Stimulated activated CD4-positive, alpha-beta T cell treated with anti-CD3 and anti-CD28 coated beads, TNF-alpha, amount 100 ng/mL, for 1 hour (primary cell): ENCODE results near the gene GSTA5.
"Not testable (repeated sequence)": the region's sequence is repeated elsewhere in the genome, so short reads cannot be mapped to it uniquely, and the experiment has no call there.

ENCODE experiments used
- DNase-seq, 3 donors: peaks; one replicate each; pipeline ENCODE4 v3.0.0-alpha.2; 2020; ENCODE audit warnings: low read depth in 3 of 3, low spot score in 1 of 3

The GSTA5 gene

DNA sequence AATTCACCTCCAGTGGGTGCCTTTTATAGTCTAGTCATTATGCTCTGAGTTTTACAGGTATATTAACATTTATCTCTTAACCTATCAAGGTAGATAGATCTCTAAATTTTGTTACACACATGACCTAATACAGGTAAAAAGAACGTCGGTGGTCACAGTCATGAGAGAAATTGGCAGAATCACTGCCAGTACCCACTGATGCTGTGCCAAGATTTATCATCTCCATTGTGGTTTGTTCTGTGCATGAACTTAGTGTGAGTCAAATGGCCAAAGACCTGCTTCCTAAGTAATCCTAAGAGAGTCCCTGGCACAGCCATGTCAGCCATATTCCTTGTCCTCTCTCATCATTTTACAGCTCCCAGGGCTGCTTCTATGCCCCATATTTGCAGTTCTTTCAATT, 46.2 kb downstream of the GSTA5 start:
- DNase-seq = not testable (repeated sequence)

DNA sequence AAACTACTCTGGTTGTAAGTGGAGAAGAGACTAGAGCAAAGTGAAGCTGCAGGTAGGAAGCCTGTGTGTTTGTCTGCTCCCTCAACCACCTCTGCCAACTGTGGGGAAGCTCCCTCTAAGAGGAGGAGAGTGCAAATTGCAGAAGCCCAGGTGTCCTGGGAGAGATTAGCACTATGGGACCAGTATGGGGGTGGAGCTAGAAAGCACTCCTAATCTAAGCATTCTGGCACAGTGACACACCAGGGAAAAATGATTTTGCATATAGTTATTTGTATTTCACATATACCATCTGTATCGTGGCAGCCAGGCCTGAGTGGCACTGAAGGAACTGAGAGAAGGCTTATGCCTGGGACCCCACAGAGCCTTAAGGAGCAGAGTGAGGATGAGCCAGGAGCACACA, 49.8 kb downstream of the GSTA5 start:
- no peak for DNase-seq

DNA sequence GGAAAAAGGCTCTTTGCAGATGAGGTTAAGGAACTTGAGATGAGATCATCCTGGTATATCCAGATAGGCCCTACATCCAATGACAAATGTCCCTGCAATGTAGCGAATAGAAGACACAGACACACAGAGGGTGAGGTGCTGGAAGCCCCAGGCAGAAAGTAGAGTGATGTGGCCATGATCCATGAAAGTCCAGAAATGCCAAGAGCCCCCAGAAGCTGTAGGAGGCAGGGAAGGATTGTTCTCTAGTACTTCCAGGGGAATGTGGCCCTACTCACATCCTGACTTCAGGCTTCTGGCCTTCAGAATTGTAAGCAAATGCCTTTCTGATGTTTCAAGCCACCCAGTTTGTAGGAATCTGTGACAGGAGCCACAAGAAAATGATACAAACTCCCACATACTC, 51.0 kb downstream of the GSTA5 start:
- not testable (repeated sequence) for DNase-seq

DNA sequence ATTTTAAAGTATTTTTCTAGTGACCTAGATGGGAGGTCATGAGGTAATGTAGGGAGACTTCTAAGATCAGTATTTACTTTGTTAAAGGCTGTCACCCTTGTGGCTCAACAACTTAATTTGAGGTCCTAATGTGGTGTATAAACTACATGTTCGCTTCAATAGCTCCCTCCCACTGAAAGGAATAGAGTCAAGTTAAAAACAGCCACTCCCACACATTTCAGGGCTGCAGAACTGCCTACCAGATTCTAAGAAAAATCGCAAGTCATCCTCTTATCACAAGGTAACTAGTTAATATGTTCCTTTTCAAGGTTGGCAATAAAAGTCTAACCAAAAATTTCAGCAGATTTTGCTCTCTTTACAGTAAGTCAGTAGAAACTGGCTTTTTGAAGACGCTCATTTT, 52.1 kb downstream of the GSTA5 start:
- no peak for DNase-seq

DNA sequence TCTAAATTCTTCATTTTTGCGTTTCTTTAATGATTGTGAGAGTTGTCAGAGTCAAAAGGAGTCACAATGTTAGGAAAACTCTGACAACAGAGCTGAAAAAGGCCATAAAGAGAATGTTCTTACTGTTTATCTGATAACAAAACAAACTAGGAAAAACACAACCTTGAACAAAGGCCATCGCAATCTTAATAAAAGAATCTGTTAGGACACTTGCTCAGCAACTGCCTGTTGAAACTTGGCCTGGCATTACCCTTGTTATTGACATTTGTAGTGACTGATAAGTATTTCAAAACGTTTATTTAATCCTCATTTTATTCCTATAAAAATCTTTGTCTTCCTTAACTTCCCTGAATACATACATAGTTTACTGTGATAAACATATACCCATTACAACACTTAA, 52.7 kb downstream of the GSTA5 start:
- DNase-seq = no peak

DNA sequence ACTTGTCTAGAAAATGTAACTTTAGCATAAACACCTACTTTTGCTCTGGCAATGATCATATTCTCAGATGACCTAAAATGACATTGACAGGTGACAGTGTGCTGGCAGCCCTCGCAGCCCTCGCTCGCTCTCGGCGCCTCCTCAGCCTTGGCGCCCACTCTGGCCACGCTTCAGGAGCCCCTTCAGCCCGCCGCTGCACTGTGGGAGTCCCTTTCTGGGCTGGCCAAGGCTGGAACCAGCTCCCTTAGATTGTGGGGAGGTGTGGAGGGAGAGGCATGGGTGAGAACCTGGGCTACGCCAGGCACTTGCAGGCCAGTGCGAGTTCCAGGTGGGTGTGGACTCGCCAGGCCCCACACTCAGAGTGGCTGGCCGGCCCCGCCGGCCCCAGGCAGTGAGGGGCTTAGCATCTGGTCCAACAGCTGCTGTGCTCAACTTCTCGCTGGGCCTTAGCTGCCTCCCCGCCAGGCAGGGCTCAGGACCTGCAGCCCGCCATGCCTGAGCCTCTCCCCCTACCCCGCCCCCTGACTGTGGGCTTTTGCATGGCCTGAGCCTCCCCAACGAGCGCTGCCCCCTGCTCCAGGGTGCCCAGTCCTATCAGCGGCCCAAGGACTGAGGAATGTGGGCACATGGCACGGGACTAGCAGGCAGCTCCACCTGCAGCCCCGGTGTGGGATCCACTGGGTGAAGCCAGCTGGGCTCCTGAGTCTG, 54.2 kb downstream of the GSTA5 start:
- DNase-seq = no peak

DNA sequence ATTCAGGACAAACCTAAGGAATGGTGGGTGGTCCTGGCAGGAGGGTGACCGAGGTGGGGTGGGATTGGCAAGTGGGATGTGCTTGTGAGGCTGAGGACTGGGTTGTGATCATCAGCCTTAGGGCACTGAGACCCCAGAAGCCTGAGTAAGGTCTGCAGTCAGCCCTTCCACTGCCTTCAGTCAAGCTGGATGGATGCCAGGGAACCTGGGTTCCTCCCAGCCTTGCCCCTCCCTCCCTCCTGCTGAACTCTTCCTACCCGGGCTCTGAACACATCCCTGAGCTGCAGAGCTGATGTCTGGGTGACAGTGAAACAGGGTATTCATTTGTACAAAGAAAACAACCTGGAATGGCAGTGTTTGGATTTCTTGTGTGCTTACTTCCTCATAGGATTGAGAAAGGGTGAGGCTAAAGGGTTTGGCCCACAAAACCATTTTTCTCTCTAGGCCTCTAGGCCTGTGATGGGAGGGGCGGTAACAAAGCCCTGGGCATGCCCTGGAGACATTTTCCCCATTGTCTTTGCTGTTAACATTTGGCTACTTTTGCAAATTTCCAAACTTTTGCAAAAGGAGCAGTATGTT, 57.8 kb downstream of the GSTA5 start:
- DNase-seq = not testable (repeated sequence)

DNA sequence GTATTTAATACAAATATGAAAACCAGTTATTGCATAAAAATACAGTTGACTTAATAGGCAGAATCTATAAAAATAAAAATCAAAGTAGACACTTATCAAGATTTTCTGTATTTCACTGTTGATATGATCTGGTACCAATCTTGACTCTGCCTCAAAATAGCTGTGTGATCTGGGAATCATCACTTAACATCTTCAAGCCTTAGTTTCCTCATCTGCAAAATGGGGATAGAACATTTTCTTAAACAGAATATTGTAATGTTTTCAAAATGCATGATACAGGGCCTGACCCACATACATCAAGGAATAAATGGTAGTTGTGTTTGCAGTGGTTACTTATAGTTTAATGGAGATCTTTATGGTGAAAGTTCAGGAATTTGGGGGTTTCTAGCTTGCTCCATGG, 58.4 kb downstream of the GSTA5 start:
- DNase-seq = not testable (repeated sequence)
